Right ventricle myocardium inferior (tissue), 1 donor: ENCODE data around the gene AJM1. TPM values are rescaled to one million over a fixed set of nuclear protein-coding genes. Genes with fewer than 3 reads are reported as not detected.
"Not testable (repeated sequence)": the region's sequence is repeated elsewhere in the genome, so short reads cannot be mapped to it uniquely, and the experiment has no call there.

Experiments used
- ATAC-seq: fragments of 200-7000 bp; cut with Tn5 transposase; one replicate; pipeline ENCODE4 v1.9.1; 2020; ENCODE audit warnings: mild to moderate bottlenecking, moderate library complexity
- DNase-seq: peaks from one replicate; pipeline ENCODE4 v3.0.0; 2021; ENCODE audit errors: missing footprints
- intact Hi-C: fragments of 100-400 bp; cut with DNase I; formaldehyde crosslinking; loops from one replicate; pipeline ENCODE4 v1.11.0; 2022
- total RNA-seq: library from RNA; stranded (reverse); fragmentation: NEBNext Ultra II Directional; extraction: Animal tissue kit (Norgen Biotek cat#: 25700); gene quantifications from one replicate; pipeline ENCODE4 v1.2.1, GENCODE V29; 2021
- donor health status: DM: no; HTN: yes; CAD: no; lungs with severe emphysema.

AJM1 gene
- total RNA-seq, 1 donor from 2014 or later, result 8.6 TPM

DNA sequence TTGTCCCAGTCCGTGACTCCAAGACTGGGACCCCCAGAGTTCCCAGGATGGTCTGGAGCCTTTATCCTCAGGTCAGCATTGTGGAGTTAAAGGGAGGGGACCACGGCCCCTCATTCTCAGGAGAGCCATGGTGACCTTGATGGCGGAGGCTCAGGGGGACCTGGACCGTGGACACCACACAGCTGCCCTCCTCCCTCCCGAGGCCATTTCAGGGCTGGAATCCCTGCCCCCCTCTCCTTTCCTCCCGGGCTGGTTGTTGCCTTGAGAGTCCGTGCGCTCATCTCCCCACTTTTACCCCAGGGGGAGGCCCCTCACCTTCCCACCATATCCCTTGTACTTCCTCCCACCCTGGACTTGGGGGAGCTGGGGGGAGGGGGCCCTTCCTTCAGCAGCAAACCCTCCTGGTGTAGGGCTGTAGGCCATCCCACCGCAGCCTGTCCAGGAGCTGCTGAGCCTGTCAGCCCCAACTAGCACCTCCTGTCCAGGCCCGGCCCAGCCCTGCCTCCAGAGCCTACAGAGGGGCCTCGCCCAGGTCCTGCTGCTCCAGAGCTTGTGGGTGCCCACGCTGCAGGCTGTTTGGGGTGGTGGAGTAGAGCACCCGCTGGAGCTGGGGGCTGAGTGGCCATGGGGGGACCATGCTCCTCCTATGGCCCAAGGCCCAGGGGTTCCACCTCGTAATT, 14.3 kb upstream of the AJM1 start:
- peak; percentile 28 for DNase-seq
- ATAC-seq, result no peak
- intact Hi-C loops, result no loop called here

DNA sequence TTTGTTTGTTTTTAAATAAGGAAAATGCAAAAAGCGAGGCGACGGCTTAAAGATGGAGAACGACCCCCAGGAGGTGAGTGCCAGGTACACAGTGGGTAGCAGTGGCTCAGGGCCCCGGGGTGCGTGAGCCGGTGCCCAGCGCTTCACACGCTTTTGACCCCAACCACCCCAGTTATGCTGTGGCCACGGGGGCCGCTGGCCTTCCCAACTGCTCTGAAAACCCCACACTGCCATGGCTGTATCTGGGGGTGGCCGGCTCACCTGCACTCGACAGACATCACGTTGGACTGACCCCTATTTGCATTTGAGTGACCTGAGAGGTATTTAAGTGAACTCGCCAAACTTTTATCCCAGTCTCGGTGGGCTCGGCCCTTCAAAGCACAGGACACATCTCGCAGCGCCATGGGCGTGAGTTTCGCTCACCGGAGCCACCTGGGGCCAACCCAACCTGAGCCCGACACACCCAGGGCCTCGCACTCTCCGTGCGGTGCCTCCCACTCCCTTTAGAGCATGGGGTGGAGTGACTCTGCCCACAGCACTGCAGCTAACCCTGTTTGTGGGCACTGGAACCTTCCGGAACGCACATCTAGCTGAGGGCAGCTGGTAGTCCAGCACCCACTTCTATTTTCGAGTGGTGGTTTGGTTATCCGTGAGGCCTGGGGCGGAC, 13.7 kb upstream of the AJM1 start:
- ATAC-seq (no peak), DNase-seq (peak; percentile 39)
- intact Hi-C loops, result no loop called here

DNA sequence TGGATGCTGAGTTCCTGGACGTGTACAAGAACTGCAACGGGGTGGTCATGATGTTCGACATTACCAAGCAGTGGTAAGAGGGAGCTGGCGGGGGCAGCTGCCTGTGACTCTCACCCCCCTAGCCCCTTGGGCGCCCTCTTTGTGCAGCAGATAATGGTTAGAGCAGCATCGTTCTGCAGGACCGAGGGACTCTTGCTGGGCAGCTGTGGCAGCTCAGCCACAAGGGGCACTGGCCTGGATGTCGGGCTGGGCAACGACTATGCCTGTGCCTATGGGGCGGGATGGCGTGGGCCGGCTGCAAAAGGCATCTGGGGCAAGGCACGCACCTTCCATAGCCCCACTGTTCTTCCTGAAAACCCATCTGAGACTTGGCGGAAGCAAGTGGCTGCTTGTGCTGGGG, 12.9 kb upstream of the AJM1 start:
- DNase-seq (peak; percentile 55), ATAC-seq (no peak)
- intact Hi-C loops, result no loop called here

DNA sequence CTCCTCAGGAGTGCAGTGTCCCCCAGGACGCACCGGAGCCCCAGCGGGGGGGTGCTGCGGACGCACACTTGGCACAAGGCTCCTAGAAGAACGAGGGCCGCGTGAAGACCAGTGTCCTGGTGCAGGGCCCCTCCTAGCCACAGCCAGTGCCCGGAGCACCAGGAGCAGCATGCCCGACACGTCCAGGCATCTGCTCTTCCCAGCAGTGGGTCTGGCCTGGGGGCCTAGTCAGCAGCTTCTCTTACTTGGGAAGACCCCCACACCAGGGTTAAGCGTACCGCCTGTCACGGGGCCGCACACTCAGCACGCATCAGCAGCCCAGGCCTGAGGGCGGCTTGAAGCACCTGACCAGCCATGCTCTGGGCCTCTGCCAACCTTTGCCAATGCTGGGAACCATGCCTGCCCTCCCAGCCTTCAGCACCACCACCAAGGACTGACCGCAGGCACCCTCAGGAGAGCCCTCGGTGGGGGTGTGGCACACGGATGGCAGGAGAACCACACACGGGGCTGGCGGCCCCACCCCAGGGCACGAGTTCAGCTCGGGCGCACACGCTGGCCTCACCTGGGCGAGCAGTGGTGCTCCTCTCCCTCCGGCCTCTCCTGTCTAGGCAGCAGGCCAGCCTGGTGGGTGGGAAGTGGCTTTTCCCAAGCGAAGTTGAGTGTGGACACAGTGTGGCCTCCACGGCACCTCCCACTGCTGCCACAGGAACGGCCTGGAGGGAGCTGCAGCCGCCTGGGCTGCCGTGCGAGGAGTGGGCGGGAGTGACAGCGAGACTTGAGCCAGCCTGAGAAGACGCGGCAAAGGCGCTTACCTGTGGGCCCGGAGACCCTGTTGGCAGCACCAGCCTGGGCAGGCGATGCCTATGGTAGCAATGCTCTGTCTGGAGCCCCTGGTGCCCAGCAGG, 12.0 kb upstream of the AJM1 start:
- intact Hi-C loops, result no loop called here
- ATAC-seq, result no peak
- DNase-seq, result peak; percentile 28

DNA sequence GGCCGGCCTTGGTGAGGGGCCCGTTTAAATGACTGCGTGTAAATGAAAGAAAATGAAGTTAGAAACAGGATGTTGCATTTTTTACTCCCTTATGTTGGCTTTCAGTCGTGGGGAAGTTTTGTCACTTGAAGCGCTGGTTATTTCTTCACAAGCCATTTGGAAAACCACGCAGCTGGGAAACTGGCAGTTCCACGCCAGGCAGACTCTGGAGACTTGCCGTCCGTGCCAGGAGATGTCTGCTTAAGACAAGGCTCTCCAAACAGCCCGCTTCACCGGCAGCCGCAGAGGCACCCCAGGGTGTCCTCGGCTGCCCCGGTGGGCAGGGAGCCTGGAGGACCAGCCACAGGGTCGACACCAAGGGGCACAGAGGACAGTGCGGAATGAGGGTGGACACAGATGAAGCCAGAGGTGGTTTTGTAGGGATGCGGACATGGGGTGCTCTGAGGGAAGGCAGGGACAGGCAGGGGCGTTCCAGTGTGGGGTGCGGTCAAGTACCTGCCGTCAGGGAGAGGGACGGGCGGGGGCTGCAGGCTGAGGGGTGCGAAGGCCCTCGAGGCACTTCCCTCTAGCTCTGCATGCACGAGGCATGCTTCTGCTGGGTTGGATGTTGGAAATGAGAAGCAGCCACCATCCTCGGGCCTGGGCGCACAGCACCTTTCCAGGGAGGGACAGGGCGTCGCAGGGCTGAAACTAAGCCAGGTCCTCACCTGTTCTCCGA, 11.1 kb upstream of the AJM1 start:
- intact Hi-C loops, result no loop called here
- DNase-seq, result peak; percentile 20
- no peak for ATAC-seq

DNA sequence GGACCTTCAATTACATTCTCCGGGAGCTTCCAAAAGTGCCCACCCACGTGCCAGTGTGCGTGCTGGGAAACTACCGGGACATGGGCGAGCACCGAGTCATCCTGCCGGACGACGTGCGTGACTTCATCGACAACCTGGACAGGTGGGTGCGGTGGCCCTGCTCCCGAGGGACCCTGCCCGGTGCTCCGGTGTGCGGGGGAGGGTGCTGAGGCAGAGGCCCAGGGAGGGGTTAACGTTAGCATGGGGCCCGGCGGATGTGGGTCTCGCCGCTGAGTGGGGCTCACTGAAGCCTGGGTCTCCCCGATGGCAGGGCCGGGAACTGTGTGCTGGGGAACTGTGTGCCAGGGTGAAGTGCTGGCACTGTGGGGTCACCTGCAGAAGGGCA, 10.6 kb upstream of the AJM1 start:
- intact Hi-C loops, result no loop called here
- ATAC-seq, result no peak

DNA sequence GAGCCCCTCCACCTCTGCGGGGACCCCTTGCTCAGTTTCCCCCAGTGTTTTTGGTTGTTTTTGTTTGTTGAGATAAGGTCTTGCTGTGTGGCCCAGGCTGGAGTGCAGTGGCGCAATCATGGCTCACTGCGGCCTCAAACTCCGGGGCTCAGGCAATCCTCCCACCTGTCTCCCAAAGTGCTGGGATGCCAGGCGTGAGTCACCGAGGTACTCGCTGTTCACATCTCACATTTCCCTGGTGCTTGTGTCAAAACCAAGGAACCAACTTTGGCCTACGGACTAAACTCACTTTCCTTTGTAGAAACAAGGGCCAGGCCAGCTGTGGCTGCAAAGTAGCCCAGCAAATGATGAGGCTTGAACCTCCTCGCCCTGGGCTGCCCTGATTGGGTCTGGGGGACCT, 9.7 kb upstream of the AJM1 start:
- intact Hi-C loops, result no loop called here

More for the DNA sequence above, 10.6 kb upstream of the AJM1 start:
- DNase-seq, result peak; percentile 27

DNA sequence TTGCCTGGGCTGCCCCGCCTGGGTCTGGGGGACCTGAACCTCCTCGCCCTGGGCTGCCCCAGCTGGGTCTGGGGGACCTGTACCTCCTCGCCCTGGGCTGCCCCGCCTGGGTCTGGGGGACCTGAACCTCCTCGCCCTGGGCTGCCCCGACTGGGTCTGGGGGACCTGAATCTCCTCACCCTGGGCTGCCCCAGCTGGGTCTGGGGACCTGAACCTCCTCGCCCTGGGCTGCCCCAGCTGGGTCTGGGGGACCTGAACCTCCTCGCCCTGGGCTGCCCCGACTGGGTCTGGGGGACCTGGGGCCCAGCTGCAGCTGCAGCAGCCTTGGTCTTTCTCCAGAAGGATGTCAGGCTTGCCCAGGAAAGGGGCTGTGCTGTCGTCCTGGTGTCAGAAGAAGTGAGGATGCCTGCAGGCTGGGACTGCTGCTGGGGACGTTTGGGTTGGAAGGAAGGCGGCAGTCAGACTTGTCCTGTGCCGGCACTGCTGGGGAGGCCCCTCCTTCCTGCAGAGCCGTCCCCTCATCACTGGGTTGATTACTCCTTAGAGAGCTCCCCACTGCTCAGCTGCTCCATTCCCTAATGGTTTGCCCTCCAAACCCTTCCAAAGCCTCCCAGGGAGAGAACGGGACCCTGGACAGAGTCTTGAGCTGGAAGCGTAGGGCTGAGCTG, 8.8 kb upstream of the AJM1 start:
- ATAC-seq, intact Hi-C loops: not testable (repeated sequence)
- peak; percentile 25 for DNase-seq

More for the DNA sequence above, 9.7 kb upstream of the AJM1 start:
- ATAC-seq, result no peak
- no peak for DNase-seq

DNA sequence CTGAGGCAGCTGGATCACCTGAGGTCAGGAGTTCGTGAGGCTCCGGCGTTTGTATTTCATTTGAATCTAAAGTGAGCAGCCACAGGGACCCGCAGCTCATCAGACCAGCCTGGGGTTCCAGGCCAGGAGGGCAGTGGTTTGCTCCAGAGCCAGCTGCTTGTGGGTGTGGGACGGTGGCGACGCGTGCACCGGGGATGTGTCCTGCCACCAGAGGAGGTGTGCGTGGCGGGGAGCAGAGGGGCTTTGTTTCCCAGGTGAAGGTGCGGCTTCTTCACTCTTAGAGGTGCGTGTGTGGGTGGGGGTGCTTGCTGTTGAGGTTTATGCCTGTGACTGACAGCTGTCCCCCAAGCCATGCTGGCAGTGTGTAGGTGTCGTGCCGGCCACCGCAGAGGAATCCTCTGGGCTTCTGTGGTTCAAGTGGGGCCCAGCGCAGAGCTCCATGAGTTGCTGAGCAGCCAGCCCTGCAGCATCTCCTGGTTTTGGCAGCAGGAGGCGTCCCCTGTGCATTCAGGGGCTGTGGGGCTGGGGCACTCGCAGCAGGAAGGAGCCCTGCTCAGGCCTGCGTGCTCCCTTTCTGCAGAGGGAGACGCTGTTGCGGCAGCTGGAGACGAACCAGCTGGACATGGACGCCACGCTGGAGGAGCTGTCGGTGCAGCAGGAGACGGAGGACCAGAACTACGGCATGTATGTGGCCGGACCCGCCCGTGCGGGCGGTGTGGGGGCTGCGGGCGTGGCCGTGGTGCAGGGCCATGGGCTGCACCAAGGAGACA, 6.9 kb upstream of the AJM1 start:
- DNase-seq (peak; percentile 61), ATAC-seq (no peak)
- intact Hi-C loops, result no loop called here

DNA sequence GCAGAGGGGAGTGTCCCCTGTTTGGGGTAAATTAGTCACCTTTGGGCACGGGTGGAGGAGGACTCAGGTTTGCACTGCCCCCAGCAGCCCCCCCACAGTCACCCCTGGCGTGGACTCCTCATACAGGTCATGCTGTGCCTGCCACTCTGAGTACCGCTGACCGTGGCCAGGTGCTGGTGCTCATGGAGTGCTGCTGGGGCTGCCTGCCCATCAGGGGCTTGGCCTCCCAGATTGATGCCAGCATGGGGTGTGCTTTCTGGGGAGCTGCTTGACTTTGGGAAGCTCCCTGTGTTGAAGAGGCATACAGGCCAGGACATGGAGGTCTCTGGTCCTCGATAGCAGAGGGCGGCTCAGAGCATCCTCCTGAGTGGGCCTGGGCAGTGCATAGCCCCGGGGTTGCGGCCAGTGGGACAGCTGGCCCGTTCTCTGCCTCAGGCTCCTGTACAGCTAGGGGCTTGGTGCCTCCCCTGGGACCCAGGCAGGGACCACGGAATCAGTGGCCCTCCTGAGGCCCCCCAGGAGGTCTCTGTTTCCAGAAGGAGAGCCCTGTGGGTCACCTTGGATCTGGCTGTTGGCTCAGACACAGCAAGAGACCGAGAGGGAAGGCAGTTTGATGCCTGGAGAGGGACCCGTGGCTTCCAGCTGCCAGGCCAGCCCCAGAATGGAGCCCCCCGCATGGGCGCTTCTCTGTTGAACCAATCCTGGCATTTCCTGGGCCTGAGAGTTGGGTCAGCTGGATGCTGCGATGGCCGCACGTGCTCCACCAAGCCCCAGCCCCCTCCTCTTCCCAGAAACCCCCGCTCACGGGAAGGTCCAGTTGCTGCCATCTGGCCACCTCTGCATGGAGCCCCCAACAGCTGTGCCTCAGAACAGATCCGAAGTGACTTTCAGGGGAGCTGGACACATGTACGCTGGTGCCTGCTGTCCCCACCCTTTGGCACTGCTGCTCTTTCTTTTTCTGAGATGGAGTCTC, 6.1 kb upstream of the AJM1 start:
- intact Hi-C loops, result no loop called here
- DNase-seq, result peak; percentile 22
- ATAC-seq, result no peak

DNA sequence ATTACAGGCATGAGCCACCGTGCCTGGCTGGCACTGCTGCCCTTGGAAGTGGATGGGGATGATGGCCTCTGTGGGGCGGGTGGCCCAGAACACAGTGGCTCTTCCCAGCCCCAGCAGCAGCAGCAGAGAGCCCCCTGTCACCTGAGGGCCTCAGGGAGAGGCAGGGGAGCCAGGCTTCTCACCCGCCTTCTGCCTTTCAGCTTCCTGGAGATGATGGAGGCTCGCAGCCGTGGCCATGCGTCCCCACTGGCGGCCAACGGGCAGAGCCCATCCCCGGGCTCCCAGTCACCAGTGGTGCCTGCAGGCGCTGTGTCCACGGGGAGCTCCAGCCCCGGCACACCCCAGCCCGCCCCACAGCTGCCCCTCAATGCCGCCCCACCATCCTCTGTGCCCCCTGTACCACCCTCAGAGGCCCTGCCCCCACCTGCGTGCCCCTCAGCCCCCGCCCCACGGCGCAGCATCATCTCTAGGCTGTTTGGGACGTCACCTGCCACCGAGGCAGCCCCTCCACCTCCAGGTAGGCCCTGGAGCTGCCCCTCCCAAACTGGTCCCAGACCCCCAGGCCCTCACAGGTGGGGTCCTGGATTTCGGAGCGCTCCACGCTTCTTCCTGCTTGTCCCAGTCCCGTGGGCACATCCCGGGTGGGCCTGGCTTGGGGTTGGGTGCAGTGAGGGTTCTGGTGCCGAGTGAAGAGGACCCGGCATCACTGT, 5.0 kb upstream of the AJM1 start:
- DNase-seq (no peak), ATAC-seq (no peak)
- intact Hi-C loops, result no loop called here

DNA sequence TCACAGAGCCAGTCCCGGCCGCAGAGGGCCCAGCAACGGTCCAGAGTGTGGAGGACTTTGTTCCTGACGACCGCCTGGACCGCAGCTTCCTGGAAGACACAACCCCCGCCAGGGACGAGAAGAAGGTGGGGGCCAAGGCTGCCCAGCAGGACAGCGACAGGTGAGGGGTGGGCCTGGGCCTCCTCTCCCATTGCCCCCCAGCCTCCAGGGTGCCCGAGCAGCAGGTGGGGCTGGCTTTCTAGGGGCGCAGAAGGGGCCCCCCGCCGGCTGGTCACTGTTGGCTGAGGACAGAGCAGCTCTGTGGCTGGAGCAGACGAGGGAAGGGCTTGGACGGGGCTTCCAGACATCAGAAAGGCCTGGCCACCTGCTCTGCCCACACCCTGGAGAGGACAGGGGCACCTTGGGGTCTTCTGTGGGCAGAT, 4.4 kb upstream of the AJM1 start:
- DNase-seq, intact Hi-C loops, ATAC-seq: not testable (repeated sequence)

DNA sequence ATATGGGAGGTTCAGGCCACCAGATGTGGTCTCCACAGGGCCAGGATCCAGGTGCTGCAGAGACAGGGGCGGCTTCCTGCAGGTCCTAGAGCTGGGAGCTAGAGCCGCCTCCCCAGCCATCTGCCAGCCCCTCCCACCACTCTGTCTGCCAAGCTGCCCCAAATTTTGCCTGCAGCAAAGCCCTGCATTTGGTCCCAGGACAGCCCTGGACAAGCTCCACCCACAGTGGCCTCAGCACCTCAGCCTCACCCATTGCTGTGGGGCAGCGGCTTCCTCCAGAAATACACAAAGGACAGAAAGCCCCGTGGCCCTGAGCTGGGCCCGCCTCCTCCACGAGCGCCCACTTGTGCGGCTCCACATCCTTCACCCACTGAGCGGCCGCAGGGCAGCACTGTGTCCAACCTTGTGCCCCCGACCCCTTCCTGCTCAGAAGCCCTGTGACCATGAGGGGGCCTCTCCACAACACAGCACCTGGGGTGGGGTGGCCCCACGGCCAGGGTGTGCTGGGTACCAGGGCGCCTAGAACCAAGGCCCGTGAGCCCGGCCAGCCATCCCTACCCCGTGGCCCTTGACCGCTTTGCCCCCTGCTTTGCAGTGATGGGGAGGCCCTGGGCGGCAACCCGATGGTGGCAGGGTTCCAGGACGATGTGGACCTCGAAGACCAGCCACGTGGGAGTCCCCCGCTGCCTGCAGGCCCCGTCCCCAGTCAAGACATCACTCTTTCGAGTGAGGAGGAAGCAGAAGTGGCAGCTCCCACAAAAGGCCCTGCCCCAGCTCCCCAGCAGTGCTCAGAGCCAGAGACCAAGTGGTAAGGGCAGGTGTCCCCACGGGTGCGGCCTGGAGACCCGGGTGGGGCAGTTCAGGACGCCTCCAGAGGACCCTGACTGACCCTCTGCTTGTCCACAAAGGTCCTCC, 3.7 kb upstream of the AJM1 start:
- intact Hi-C loops, result no loop called here
- DNase-seq (no peak), ATAC-seq (no peak)

DNA sequence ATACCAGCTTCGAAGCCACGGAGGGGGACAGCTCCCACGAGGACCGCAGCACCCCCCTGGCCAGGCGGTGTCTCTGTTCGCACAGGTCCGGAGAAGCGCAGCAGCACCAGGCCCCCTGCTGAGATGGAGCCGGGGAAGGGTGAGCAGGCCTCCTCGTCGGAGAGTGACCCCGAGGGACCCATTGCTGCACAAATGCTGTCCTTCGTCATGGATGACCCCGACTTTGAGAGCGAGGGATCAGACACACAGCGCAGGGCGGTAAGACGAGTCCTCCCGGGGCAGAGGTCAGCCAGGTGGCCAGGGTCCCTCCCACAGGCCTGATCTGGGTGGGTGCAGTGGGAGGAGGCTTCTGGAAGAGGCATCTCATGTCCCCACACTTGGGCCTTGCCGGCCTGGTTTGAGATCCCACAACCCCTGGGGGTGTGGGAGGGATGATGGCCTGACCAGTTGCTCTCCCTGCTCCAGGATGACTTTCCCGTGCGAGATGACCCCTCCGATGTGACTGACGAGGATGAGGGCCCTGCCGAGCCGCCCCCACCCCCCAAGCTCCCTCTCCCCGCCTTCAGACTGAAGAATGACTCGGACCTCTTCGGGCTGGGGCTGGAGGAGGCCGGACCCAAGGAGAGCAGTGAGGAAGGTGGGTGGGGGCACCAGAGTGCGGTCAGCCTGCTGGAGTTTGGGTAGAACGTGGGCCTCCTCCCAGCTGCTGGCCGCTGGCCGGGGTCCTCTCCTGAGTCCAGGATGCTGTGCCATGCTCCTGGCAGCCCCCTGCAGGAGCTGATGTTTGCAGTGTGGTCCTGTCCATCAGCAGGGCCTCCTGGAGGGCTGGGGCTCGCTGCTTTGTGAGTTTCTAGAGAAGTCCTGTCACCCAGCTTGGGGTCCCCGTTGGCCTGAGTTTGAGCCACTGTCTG, 2.8 kb upstream of the AJM1 start:
- intact Hi-C loops, result loop anchor here (5.0 kb wide), 1 partner anchor 188 kb away; the partner anchor contains the start of gene ABCA2
- DNase-seq (no peak), ATAC-seq (no peak)
